ENCODE results near the gene RAB8B.

RAB8B gene

GRCh38 chr15:63188926-63189871 is at the start of gene RAB8B:
RAB8B (plus strand) TSS chr15:63189606; CDS start chr15:63189625, 19 bp downstream.
- no peak for TF ChIP-seq CTCF (IDR thresholded peaks at IDR 0.05; ENCODE audit: low read depth, low read length)
- H3K4me3 ChIP-seq (replicated peaks in 1 of 2; ENCODE audit: low read depth in 2 of 2, low read length in 2 of 2) = peak within 1 kb of the TSS; percentile 89
- peak; percentile 96 to 98 for DNase-seq (ENCODE audit: low read depth in 2 of 2)

- no peak overlapping the region for H3K4me3 ChIP-seq (replicated peaks in 1 of 2; ENCODE audit: low read depth in 2 of 2, low read length in 2 of 2)
- DNase-seq (ENCODE audit: low read depth in 2 of 2) = no peak
- no peak for TF ChIP-seq CTCF (IDR thresholded peaks at IDR 0.05; ENCODE audit: low read depth, low read length)
These were observed 48.5 kb upstream of the RAB8B start for GRCh38 chr15:63140936-63141335.

GRCh38 chr15:63145426-63145825 is 44.0 kb upstream of the RAB8B start:
- no peak for TF ChIP-seq CTCF (IDR thresholded peaks at IDR 0.05; ENCODE audit: low read depth, low read length)
- H3K4me3 ChIP-seq (replicated peaks in 1 of 2; ENCODE audit: low read depth in 2 of 2, low read length in 2 of 2) = no peak overlapping the region
- no peak for DNase-seq (ENCODE audit: low read depth in 2 of 2)

GRCh38 chr15:63146684-63147083 is 42.7 kb upstream of the RAB8B start:
- DNase-seq (ENCODE audit: low read depth in 2 of 2) = peak; percentile 34 to 52
- no peak overlapping the region for H3K4me3 ChIP-seq (replicated peaks in 1 of 2; ENCODE audit: low read depth in 2 of 2, low read length in 2 of 2)
- TF ChIP-seq CTCF (IDR thresholded peaks at IDR 0.05; ENCODE audit: low read depth, low read length) = no peak

GRCh38 chr15:63151665-63152064 is 37.7 kb upstream of the RAB8B start:
- DNase-seq (ENCODE audit: low read depth in 2 of 2) = no peak
- H3K4me3 ChIP-seq (replicated peaks in 1 of 2; ENCODE audit: low read depth in 2 of 2, low read length in 2 of 2) = no peak overlapping the region

GRCh38 chr15:63155486-63155885 is 33.9 kb upstream of the RAB8B start:
- no peak for TF ChIP-seq CTCF (IDR thresholded peaks at IDR 0.05; ENCODE audit: low read depth, low read length)
- H3K4me3 ChIP-seq (replicated peaks in 1 of 2; ENCODE audit: low read depth in 2 of 2, low read length in 2 of 2) = peak overlapping the region; percentile 86 to 89
- DNase-seq (ENCODE audit: low read depth in 2 of 2) = no peak

More at GRCh38 chr15:63151665-63152064, 37.7 kb upstream of the RAB8B start:
- no peak for TF ChIP-seq CTCF (IDR thresholded peaks at IDR 0.05; ENCODE audit: low read depth, low read length)

Measured in cardiac fibroblast (primary cell).